HG03571 (cell line): ENCODE results near the gene TNRC6A.
"Not testable (repeated sequence)": the region's sequence is repeated elsewhere in the genome, so short reads cannot be mapped to it uniquely, and the experiment has no call there.

Experiments
- ATAC-seq: cut with Tn5 transposase; IDR thresholded peaks from one replicate; pipeline ENCODE4 v1.9.1; 2021; ENCODE audit not compliant: unreplicated experiment

TNRC6A gene

DNA sequence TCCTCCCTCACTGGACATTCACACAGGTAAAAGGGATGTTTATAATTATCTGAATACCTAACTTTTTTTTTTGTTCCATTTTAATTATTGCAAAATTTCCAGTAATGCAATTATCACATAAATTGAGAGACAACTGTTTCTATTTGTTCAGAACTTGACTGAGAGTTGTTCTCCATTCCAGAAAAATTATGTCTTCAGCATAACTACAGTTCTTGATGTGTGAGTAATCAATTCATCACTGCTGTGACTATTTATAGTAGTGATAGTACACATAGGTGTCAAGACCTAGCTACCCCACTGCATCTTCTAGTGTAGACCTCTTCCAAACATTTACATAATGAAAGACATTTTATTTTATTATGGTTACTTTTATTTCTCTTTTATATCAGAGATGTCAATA, 5.8 kb upstream of the TNRC6A start:
- no peak for ATAC-seq

GRCh38 chr16:24728011-24728410, 1.4 kb upstream of the TNRC6A start:
- ATAC-seq, result no peak

DNA sequence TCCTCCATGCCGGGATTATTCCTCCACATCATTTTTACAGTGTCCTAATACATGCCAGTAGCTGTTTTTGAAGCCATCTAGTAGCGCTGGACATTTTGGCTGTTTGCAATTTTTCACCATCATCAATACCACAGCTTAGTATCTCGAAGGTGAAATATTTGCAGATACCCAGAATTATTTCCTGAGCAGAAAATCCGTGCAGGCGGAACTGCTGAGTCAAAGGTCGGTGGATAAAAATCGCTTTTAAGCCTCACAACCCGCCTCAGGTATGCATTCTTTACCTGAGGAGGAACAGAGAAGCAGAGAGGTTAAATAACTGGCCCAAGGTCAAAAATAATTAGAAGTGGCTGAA, 584 bp upstream of the TNRC6A start:
- ATAC-seq, result no peak

DNA sequence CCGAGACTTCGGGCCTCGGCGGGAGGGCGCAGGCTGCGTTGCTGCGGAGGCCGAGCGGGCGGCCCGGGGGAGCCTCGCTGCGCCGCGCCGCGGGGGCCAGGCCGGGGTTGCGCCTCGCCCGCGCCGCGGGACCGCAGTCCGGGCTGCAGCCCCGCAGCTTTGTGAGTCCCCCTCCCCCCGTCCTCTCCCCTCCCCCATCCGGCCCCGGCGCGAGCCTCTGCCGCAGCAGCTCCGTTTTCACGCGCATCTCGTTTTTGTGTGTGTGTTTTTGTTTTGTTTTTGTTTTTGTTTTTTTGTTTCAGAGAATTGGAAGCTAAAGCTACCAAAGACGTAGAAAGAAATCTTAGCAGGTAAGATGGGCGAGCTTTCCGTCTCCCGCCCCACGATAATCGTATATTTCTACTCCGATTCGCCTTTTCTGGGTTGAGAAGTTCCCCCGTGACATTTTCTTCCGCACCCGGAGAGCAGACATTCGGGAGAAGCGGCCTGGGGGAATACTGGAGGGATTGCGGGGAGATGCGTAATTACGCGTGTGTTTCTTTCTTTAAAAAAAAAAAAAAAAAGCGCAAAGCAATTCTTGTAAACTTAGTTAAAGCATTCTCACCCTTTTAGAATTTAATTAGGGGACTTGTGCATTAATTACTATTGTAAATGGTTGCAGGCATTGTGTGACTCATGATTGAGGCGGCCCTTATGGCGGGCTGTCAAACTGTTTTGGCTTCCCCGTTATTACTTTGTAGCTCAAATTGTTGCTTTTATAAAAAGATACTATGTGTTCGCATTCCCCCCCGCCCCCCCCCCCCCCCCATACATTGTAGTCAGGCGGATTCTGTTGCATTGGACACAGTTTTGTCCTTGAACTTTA, 732 bp downstream of the TNRC6A start:
- ATAC-seq, result peak; percentile 33

DNA sequence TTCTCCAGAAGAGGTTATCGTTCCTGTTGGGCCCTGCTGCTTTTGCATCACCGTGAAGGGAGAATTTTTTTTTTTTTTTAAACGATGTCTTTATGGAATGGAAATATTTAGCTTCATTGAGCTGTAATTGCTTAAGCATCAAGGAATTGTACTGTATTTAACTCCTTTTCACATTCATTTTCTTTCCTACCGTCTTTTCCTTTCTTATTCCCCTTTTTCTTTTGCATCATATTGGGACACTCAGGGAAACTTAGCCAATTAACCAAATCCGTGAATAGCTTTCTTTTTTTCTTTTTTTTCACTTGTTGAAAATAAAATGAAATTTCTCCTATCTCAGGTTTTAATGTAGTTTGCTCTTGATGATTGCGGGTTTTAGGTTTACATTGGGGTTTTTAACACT, 1.5 kb downstream of the TNRC6A start:
- ATAC-seq, result no peak

DNA sequence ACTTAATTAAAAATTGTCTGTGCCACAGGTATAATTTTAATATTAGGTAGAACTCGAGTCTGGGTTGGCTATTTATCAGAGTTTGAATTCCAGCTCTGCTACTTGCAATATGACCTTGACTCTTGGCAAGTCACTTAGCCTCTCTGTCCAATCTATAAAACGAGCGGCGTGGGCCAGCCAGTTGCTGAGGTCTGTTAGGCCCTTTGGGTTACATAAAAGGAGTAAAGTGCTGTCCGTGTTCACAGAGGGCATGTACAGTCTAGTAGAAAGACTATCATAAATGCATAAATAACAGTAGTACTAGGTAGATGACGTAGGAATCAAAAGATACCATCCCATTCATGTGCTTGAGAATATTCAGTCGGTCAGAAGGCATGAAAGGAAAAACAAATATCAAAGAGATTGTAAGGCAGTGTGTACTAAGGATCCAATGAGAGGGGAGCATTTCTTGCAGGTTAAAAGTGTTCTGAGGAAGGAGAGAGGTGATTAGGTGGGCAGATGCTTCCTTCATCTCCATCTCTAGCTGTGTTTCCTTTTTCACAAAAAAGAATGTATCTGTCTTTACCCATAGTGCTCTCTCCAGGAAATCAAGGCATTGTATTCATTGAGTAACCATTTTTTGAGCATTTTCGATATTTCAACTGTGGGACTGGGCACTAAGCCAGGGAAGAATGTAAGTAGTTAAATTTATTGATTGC, 2.4 kb downstream of the TNRC6A start:
- no peak for ATAC-seq

DNA sequence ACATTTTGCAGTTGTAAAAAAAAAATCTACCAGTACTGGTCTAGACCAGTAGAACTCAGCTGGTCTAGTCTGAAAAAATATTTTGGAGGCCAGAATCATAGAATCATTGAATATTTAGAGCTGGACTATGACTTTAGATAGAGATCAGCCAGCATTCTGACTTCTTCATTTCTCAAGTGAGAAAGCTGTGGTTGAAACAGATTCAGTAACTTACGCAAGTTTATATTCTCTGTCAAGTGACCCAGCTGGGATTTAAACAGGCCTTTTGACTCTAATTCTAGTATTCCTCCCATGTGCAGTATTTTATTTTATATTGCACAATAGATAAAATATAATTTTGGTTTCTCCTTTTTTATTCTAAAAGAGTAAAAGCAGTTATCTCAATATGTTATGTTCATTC, 4.9 kb downstream of the TNRC6A start:
- ATAC-seq, result no peak

DNA sequence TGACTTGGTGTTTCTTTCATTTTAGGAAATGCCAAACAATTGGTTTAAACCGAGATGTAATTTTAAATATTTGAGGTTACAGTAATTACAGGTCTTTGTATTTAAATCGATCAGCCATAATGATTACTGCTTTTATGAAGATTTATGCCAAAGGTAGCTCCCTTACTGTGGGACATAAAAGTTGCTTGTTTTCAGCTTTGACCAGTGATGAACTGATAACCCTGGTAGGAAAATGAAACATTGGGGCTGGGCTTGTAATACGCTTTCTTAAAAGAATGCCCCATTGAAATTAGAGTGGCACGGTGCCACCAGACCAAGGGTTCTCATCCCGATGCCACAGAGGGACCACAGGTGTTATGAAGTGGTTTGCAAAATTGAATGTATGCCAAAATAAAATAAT, 7.3 kb downstream of the TNRC6A start:
- ATAC-seq, result no peak

- no peak for ATAC-seq
Measured at GRCh38 chr16:24737391-24737871, 8.0 kb downstream of the TNRC6A start.

DNA sequence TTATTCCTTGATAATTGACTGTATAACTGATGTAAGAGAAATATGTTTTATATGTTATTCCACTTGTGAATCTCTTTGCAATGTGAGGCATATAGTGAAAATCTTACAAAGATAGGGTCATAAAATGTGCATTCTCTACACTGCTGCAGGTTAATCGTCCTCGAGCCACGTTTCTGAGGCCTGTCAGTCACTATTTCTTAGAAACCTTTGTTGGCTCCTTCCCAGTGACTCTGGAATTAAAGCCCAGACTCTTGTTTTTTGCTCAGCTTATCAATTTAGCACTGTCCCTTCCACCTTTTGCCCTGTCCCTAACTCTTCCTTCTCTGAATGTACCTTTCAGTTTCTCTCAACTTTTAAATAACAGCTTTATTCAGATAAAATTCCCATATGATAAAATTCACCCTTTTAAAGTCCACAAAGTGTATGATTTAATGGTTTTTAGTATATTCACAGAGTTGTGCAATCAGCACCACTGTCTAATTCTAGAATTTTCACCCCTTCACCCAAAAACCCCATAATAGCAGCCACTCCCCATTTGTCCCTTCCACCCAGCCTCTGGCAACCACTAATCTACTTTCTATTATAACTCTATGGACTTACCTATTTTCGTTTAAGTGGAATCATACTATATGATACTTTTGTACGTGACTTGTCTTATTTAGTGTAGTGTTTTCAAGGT, 8.6 kb downstream of the TNRC6A start:
- ATAC-seq, result no peak

GRCh38 chr16:24738895-24739294, 9.4 kb downstream of the TNRC6A start:
- no peak for ATAC-seq

DNA sequence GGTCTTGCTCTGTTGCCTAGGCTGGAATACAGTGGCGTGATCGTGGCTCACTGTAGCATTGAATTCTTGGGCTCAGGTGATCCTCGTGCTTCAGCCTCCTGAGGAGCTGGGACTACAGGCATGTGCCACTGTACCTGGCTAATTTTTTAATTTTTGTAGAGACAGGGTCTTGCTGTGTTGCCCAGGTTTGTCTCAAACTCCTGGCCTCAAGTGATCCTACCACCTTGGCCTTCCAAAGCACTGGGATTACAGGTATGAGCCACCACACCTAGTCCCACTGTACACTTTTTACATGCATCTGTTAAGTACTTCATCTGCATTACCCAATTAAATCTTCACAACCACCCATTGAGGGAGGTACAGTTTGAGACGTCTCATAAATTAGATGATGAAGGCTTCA, 12.4 kb downstream of the TNRC6A start:
- no peak for ATAC-seq

DNA sequence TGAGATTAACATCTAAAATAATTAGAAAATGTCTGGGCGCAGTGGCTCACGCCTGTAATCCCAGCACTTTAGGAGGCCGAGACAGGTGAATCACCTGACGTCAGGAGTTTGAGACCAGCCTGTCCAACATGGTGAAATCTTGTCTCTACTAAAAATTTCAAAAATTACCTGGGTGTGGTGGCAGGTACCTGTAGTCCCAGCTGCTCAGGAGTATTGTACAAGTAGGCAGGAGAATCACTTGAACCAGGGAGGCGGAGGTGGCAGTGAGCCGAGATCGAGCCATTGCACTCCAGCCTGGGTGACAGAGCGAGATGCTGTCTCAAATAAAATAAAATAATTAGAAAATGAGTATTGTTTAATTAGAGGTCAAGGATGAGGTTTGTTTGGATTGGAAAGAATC, 13.2 kb downstream of the TNRC6A start:
- not testable (repeated sequence) for ATAC-seq

GRCh38 chr16:24745391-24745790, 15.9 kb downstream of the TNRC6A start:
- no peak for ATAC-seq

- no peak for ATAC-seq
Measured at GRCh38 chr16:24745791-24746190, 16.3 kb downstream of the TNRC6A start.

GRCh38 chr16:24747441-24747840, 18.0 kb downstream of the TNRC6A start:
- ATAC-seq, result no peak

DNA sequence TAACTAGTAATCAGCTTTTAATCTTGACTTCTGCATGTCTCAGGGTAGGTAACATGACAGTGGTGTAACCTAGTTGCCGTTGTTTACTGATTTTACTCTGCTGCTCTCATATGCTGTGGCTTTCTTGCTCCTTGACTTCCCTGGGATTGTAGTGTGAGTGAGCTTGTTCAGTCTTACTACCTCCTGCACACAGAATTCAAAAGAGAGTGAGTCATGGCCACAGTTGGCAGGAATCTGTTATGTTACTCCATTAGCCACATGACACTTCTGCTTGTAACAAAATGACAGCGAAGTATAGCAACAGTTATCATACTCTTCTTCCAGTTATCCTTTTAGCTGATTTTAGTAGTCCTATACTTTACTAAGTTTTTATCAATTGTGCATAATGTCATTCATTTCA, 18.8 kb downstream of the TNRC6A start:
- ATAC-seq, result no peak

- ATAC-seq, result no peak
Measured at GRCh38 chr16:24749310-24749709, 19.9 kb downstream of the TNRC6A start.

- not testable (repeated sequence) for ATAC-seq
Measured at GRCh38 chr16:24749872-24750271, 20.4 kb downstream of the TNRC6A start.

DNA sequence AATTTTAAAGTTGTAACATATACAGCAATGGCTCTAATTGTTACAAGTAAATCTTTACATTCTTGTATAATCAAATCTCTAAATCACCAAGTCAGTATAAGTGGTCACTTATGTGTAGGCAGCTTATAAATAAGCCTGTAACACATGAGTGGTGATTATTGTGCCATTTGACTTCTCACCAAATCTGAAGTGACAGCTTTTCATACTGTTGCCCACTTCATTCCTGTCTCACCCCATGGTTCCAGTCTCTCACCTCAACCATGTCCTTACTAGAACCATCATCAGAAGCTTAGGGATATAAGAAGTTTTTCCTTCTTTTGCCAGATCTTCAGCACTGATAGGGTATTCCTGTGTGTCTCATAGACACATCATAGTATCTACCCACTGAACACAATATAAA, 23.5 kb downstream of the TNRC6A start:
- no peak for ATAC-seq

- ATAC-seq, result no peak
Measured at GRCh38 chr16:24753437-24753836, 24.0 kb downstream of the TNRC6A start.

GRCh38 chr16:24754543-24754942, 25.1 kb downstream of the TNRC6A start:
- no peak for ATAC-seq
